GM21737 (cell line): ENCODE results near the gene AP5Z1.

Experiments used
- ATAC-seq: cut with Tn5 transposase; IDR thresholded peaks from one replicate; pipeline ENCODE4 v1.9.1; 2021; ENCODE audit warnings: mild to moderate bottlenecking, moderate library complexity; ENCODE audit not compliant: unreplicated experiment

The AP5Z1 gene

DNA sequence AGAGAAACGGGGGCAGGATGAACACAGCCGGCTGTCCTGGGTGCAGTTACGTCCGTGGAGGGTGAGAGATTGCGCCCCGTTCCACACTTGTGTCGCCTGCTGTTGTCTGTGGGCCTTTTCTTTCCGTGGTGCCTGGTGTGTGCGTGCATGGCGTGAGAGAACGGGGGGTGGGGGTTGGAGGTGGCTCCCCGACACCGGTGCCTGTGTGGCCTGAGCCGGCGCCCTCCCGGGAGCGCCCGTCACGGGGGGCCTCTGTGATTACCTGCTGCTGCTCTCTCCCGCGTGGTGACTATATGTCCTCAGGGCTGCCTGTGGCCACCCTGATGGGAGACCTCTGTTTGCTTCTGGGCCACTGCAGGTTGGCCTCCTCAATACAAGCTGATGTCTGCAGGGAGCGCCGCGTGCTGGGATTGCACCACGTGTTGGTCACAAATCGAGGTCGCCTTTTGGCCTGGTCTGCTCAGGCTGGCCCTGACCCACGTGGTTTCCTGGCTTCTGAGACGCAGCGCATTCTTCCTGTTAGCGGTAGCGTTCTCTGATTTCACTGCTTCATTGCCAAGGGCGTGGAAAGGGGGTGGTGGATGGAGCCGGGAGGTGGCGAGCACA, 10.9 kb upstream of the AP5Z1 start:
- ATAC-seq, result no peak

DNA sequence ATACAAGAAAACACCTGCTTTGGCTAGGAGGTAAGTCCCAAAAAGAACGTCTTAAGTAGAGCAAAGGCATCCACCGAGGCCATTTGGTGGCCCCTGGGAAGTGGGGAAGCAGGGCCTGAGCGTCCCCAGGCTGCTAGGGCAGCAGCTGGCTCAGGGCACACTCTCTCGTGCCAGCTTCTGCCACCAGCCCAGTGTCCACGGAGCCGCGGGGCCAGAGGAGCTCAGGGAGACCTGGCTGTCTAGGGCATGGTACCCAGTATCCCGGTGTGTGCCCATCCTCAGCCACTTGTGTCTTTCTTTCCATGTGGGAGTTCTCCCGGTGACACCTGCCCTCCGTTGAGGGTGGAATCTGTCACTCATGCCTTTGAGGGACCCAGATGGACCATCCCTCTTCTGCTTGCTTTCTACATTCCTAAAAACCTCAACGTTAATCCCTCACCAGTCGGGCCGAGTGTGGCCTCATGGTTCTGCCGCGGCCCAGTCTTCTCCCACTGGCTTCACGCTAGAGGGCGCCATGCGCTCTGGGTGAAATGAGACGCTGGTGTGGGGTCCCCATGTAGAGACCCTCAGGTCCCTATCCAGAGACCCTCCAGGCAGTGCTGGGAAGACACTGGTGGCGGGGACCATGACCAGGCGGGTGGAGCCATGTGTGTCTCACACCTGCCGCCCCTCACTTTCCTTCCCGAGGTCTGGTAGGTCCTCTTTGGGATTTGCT, 9.5 kb upstream of the AP5Z1 start:
- no peak for ATAC-seq

DNA sequence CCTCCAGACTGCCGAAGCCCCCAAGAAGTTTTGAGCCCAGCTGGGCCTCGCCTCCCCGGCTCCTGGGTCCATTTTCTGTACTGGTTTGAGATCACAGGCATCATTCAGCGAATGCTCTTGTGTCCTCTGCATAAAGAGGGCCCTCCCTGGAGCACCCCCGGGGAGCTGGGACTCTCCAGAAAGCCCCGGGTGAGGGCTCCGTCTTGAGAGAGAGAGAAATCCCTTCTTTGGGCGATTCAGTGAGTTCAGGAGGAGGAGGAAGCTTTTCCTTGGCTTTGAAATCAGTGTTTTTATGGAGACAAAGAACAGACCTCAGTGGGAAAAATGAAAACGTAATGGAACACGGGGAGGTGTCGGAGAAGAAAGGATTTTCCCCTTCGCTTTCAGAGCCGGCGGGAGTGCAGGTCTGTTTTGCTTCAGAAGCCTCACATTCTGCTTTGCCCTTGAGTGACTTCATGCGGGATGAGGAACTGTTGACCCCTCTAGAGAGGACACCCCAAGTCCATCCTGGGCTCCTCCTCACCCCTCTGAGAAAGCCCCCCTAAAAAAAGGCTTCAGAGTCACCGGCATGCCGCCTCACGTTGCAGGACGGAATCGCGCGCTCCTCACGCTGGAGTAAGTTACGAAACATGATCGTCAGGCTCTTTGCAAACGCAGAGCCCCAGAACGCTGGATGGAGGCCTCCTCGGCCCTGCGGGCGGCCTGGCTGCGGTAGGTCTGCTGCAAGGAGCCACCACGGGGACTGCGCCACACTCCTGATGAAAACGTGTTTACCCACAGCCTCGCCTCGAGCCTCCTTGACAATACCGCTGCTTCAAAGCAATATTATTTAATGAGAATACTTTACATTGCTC, 8.5 kb upstream of the AP5Z1 start:
- no peak for ATAC-seq

DNA sequence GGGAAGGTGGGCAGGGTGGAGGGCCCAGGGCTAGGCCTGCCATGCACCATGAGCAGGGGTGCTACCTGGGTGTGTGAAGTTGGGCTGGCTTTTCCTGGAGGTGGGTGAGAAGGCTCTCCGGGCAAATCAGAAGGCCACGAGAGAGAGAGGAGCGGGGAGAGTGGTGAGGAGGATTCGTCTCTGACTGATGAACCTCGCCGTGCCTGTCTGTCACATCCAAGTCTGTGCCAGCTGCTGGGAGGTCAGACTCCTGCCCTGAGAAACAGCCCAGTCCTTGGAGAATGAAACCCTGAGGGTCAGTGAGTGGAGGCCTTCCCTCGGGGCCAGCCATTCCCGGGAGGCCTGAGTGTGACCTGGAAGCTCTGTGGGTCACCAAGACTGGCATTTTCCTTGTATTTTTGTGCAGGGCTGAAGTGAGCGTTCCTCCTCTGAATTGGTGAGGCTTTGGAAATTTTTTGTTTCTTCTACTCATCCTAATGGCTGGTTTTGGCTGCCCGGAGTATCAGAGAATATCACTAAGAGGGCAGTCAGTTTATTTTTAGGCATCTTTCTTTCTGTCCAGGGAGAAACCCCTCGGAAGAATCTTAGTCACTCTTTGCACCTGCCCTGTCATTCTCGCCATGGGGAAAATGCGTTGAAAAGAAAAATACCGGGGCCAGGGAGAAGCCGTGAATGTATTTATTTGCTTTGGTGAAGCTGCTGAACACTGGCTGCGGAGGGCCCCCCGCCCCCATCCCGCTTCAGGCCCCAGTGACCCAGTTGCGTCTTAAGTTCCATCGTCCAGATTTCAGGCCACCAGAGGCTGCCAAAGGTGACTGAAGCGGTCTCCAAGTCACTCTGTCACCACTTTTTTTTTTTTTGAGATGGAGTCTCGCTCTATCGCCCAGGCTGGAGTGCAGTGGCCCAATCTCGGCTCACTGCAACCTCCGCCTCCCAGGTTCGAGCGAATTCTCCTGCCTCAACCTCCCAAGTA, 6.5 kb upstream of the AP5Z1 start:
- no peak for ATAC-seq

DNA sequence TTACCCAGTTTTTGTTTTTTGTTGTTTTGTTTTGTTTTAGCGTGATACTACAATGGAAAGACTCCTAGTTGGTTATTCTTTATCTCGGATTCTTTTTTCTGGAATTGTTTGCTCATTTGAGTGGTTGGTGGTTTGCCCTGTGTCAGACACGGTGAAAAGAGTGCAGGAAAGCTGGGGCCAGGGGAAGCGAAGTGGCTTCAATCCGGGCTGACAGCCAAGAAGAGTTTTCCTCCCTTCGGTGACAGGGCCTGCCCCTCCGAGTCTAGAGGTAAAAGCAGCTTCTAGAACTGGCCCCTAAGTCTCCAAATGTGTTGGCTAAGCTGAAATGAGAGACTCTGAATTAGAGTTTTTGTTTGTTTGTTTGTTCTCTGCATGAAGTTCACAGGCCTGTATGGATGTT, 5.7 kb upstream of the AP5Z1 start:
- no peak for ATAC-seq

DNA sequence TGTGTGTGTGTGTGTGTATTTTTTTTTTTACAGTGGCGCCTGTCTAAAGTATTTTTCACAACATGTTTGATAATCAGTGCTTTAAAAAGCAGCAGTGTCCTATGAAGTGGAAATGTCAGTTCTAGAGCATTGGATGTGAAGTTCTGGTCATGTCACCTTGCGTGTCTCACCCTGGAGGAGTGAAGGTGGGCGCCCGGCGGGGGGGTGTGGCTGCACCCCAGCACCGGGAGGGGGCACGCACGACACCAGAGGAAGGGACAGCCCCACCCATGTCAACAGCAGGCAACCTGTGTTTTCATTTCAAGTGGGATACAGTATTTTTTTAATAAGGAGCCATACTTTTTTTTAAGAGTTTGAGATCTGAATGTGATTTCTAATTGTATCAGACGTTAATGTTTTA, 4.5 kb upstream of the AP5Z1 start:
- no peak for ATAC-seq

DNA sequence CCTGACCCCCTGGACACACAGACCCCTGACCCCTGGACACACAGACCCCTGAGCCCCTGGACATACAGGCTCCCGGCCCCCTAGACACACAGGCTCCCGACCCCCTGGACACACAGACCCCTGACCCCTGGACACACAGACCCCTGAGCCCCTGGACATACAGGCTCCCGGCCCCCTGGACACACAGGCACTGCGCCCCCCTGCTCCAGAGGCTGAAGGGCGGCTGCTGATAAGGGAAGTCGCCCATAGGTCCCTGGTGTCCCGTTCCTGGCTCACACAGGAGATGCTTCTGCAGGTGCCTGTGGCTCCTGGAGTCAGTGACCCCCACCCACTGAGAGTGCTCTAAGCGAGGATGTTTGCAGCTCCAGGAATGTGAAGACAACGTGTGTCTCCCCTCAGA, 3.7 kb upstream of the AP5Z1 start:
- ATAC-seq, result no peak

DNA sequence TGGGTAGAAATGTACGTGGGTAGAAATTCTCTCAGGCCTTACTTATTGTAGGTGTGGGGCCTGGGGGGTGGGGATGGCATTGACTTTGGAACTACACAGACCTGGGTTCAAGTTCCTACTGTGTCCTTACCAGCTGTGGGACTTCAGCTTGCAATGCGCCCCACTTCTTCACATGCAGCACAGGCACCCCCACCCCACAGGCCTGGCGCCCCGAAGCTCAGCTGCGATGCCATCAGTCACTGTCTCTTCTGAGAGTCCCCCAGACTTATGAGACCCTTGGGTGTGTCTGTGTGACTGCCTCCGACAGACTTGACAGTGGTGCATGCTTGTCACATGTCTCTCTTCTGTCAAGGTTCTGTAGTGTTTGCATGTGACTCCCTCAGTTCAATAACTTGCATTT, 3.1 kb upstream of the AP5Z1 start:
- ATAC-seq, result no peak

DNA sequence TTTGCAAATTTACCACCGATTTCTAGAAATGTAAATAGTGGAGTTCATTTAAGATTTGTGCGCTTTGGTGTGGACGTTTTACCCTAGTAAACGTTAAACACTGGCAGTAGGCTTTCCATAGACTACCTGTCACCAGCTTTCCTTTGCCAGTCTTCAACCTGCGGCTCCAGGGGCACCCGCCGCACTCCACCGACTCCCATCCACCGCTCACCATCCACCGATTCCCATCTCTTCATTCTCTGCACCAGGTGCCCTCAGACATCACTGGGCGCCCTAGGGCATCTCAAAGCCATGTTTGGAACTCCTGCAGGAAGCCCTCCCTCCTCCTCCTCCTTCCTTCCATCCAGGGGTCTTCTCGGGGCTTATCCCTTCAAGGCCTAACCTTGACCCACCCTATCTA, 1.4 kb upstream of the AP5Z1 start:
- ATAC-seq, result no peak

DNA sequence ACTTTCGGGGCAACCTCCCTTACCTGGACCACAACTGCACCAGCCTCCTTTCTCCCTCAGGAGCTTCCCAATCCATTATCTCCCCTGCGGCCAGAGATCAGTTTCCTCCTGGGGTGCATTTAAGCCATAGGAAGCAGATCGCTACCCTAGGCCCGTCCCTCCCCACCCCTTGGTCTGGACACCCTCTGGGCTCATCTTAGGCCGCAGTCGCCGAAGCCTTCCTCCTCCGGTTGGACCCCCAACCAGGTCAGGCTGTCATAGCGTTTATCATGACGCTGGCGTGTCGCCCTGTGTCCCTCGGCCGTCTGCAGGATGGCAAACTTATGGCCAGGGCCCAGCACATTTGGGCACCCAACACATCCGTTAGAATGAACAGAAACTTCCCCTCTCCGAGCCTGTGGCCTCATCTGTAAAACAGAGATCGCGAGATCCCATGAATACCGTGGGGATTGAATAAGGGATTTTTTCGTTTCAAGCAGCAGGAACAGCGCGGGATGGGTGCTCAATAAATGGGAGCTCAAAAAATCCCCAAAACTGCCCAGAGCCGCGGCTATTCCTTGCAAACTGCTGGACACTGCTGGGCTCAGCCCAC, 669 bp upstream of the AP5Z1 start:
- peak; percentile 22 for ATAC-seq

DNA sequence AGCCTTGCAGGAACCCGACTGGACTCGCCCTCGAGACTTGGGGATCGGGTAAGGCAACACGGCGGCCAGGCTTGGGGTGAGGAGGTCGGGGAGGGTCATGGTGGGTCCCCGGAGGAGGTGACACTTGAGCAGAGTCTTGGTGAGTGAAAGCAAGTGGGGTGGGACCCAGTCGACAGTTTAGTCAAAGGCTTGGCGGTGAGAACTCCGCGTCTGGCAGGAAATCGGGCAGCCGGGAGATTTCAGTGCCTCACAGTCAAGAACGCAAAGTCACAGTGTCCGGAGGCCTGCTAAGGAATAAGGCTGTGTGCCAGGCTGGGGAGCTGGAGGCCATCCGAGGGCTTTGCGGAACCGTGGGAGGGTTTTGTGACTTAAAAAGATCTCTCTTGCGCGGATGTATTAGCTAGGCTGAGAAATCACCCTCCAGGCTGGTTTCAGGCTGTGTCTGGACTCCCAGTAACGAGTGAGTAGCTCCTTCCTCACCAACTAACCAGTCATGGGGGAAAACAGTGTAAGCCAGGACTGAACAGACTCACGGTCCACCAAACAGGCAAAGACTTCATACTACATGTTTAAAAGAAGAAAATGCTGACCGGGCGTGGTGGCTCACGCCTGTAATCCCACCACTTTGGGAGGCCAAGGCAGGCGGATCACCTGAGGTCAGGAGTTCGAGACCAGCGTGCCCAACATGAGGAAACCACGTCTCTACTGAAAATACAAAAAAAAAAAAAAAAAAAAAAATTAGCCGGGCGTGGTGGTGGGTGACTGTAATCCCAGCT, 613 bp downstream of the AP5Z1 start:
- peak; percentile 10 for ATAC-seq

DNA sequence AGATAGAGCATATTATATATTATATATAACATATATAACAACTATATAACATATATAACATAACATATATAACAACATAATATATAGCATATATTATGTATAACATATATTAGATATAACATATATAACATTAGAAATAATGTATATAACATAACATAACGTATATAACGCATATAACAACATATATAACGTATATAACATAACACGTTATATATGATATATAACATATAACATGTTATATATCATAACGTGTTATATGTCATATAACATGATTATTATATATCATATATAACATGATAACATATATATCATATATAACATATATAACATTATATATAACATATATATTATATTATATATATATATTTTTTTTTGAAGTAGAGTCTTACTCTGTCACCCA, 3.7 kb downstream of the AP5Z1 start:
- ATAC-seq, result no peak

DNA sequence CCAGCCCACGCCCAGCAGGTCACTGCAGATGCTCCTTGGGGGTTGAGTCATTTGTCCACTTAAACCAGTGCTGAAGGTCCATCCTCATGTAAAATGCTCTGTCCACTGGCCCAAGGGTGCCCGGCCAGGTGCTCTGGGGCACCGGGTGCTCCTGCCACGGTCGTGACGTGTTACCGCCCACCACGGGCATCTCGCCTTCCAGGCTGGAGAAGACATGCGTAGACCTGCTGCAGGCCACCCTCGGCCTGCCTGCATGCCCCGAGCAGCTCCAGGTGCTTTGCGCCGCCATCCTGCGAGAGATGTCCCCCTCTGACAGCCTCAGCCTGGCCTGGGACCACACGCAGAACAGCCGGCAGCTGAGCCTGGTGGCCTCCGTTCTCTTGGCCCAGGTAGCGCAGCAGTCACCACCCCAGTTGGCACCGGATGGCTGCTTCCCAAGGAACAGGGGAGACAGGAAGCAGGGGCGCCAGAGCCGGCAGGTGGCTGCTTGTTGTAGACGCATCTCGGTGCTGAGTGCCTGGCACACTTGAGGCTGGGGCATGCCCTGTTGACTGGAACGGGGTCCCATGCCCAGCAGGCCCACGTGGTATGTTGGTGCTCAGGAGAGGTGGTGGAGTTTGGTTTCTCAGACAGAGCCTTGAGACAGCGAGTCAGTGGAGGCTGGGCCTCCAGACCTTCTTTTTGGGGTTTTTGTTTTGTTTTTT, 6.1 kb downstream of the AP5Z1 start:
- no peak for ATAC-seq

DNA sequence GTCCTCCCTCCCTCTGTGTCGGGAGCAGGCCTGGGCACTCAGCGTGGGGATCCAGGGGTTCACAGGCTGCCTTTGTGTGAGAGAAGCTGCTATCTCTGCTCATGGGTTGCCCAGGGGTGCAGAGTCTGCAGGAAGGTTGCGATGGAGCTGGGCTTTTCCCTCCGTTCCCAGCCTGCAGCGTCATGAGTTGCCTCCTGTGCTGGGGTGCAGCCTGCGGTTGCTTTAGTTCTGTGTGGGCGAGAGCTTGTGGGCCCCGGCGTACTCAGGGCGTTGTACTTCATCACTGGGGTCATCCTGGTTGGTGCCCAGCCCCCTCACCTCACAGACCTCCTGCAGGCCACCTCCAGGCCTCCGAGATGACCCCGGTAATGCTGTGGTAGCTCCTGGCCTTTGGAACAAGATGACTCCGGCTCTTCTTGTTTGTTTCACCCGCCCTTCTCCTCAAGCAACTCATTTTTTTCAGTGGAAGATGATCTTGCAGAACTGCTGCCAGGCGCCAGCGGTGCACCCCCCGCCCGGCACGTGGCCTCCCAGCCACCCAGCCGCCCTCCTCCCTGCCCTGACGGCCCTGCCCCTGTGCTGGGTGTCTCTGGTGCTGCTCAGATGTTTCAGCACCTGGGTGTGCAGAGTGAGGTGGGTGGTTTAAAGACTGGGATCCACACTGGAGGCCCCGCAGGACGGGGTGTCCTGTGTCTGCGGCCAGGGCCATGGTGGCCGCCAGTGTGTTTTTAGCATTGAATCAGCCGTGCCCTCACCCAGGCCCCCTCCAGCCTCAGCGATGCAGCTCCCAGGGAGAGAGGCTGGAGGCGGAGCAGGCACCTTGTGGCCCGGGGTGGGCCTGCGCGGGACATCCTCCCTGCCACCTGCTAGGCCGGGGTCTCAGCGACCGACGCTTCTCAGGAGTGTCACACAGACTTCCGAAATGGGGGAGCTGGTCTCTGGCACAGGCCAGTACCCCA, 7.2 kb downstream of the AP5Z1 start:
- no peak for ATAC-seq

DNA sequence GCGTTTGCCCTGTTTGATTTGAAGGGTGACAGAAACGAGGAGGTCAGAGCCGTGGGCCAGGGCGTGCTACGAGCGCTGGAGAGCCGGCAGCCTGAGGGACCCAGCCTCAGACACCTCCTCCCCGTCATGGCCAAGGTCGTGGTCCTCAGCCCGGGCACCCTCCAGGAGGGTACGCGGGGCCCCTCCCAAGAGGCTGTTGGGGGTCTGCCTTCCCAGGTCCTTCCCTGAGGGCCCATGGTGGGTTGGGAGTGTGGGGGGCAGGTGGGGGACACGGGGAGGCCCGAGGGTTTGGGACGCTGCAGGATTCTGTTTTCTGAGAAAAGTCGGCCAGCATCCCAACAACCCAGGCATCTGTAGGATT, 7.8 kb downstream of the AP5Z1 start:
- ATAC-seq, result no peak

DNA sequence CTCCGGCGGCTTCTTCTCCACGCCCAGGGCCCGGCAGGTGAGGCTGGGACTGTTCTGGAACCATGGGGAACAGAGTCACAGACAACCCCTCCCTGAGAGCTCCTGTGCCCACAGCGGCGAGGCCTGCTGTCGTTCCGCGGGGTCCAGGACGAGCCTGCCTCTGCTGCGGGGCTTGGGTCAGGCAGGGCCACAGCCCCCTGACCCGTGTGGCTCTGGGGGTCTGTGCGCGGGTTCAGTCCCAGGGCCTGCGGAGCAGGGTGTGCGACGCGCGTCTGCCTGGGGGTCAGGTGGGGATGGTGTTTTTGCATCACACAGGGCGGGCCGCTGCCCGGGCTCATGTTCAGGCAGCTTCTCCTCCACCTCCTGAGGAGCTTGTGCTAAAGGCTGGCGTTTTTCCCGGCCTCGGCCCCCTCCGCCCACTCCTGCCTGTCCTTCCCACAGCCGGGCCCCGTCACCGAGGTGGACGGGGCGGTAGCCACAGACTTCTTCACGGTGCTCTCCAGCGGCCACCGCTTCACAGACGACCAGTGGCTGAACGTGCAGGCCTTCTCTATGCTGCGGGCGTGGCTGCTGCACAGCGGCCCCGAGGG, 8.4 kb downstream of the AP5Z1 start:
- no peak for ATAC-seq

DNA sequence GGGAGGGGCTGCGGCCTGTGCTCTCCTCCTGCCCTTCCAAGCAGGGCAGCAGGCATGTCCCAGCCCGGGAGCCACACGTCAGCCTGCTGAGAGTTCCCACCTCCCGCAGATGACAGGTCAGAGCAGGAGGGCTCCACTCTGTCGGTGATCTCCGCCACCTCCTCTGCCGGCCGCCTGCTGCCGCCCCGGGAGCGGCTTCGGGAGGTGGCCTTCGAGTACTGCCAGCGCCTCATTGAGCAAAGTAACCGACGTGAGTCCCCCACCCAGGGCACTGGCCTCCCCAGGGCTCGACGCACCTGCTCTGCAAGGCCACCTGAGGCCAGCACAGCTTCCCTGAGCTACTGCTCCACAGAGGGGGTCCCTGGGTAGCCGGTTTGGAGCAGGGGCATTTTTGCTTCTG, 9.4 kb downstream of the AP5Z1 start:
- no peak for ATAC-seq

DNA sequence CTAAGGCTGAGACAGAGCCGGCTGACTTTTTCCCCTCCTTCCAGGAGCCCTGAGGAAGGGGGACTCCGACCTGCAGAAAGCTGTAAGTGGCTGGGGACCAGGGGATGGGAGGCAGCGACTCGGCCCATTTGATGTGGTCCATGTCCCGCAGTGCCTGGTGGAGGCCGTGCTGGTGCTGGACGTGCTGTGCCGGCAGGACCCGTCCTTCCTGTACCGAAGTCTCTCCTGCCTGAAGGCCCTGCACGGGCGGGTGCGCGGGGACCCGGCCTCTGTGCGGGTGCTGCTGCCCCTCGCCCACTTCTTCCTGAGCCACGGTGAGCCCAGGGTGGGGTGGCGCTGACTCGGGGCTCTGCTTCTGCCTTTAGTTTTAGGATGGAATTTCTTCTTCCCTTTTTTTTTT, 9.9 kb downstream of the AP5Z1 start:
- ATAC-seq, result no peak
